A673 (cell line): ENCODE results near the gene TUBB3.

Source experiments
- EZH2 ChIP-seq: fragments of 200-600 bp; sonication (generic); IDR thresholded peaks from 2 replicates; pipeline ENCODE4 v1.6.1; 2017; ENCODE audit warnings: borderline replicate concordance, low read depth, mild to moderate bottlenecking, mixed read lengths, antibody characterized with exemption, low read length; ENCODE audit not compliant: poor library complexity, severe bottlenecking
- TF ChIP-seq, protein P1 (sequence below): fragments of 300-800, 200-600 bp; sonication (generic); conservative IDR thresholded peaks from 2 replicates; pipeline ENCODE4 v1.5.1; 2017; ENCODE audit warnings: low read depth, mild to moderate bottlenecking, antibody characterized with exemption, low read length, moderate library complexity, mixed read lengths

DNA sequence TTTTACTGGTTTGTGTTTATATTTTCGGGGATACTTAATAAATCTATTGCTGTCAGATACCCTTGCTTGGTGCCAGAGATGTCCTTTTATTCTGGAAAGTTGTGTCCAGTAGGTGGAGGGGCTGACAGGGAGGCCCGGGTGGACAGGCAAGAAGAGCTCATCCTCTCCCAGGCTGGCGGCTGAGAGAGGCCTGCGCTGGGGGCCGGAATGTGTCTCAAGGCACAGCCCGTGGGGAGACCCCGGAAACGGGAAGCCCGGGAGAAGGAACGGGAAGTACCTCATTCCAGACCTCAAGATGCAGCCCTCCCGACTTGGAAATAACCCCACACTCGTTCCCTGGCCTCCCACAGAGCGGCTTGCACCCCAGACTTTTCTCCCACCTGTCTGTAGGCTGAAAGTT lies 12.9 kb downstream of the TUBB3 start:
- TF ChIP-seq EZH2, result no peak
- TF ChIP-seq, protein P1, sequence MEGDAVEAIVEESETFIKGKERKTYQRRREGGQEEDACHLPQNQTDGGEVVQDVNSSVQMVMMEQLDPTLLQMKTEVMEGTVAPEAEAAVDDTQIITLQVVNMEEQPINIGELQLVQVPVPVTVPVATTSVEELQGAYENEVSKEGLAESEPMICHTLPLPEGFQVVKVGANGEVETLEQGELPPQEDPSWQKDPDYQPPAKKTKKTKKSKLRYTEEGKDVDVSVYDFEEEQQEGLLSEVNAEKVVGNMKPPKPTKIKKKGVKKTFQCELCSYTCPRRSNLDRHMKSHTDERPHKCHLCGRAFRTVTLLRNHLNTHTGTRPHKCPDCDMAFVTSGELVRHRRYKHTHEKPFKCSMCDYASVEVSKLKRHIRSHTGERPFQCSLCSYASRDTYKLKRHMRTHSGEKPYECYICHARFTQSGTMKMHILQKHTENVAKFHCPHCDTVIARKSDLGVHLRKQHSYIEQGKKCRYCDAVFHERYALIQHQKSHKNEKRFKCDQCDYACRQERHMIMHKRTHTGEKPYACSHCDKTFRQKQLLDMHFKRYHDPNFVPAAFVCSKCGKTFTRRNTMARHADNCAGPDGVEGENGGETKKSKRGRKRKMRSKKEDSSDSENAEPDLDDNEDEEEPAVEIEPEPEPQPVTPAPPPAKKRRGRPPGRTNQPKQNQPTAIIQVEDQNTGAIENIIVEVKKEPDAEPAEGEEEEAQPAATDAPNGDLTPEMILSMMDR, result no peak
